ENCODE measurements around the gene CEP83.
"Not testable (repeated sequence)": the region's sequence is repeated elsewhere in the genome, so short reads cannot be mapped to it uniquely, and the experiment has no call there.

GRCh38 chr12:94389482-94390129, 70.1 kb downstream of the CEP83 start:
- TF ChIP-seq EP300, CTCF, POLR2A, POLR2AphosphoS5 (IDR thresholded peaks at IDR 0.05): not testable (repeated sequence)
